NCI-H2029 treated with DMSO at 0.1 percent for 48 hours (cell line): ENCODE results near the gene ZNF121.

Experiments used
- DNase-seq: peaks from one replicate; lab custom pipeline; 2025; lab: John Stamatoyannopoulos, UW

Gene ZNF121

GRCh38 chr19:9538183-9539058, 45.9 kb downstream of the ZNF121 start, which contains the start of gene ZNF426:
TSS of gene ZNF426 (minus strand) at chr19:9538645. CDS start at chr19:9536232, 2,413 bp downstream.
- peak; percentile 66 for DNase-seq

- no peak for DNase-seq
Measured at GRCh38 chr19:9535934-9536333, 48.4 kb downstream of the ZNF121 start.

- DNase-seq = no peak
Measured at GRCh38 chr19:9531933-9532332, 52.4 kb downstream of the ZNF121 start.

- DNase-seq = no peak
Measured at GRCh38 chr19:9528757-9529336, 55.5 kb downstream of the ZNF121 start.

- no peak for DNase-seq
Measured at GRCh38 chr19:9523885-9524474, 60.3 kb downstream of the ZNF121 start.
